DLD1 (cell line): ENCODE data around the gene E2F4.

Experiments used
- in situ Hi-C: cut with HindIII; loops from 2 replicates; pipeline ENCODE4 v1.10.0; 2017; ENCODE audit warnings: low sequenced_read_pairs

E2F4 gene

DNA sequence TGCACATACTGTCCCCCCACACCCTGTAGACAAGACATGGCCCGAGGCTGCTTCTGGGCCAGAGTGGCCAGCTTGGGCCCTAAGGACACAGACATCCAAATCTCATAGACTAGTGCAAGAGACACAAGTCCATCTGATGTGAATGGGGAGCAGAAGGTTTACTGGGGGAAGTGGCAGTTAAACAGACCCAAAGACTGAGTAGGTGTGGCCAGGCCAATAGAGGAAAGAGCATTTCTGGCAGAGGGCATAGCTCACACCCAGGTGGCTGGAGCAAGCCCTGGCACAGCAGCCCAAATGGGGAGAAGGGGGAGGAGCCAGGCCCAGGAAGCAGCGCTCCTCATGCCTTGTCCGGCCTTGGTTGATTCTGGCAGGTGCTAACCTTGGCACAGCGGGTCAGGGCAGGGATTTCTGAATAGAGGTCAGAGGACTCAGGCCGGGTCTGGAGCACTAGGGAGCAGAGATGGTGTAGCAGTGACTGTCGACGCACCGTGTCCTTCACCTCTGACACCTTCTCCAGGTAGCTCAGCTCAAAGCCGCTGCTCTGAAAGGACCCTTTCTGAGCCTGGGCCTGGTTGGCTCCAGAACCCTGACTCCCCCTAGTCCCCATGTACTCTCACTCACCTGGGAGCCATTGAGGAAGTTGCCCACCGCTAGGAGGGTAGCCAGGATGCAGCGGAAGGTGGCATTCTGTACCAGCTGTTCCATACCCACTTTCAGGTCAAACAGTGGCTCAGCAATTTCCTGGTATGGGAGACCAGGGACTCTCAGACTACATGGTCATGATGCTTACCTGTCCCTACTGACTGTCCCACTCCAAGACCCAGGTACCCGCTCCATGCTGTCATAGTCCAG is 39.1 kb downstream of the E2F4 start:
- in situ Hi-C loops, result no loop called here

DNA sequence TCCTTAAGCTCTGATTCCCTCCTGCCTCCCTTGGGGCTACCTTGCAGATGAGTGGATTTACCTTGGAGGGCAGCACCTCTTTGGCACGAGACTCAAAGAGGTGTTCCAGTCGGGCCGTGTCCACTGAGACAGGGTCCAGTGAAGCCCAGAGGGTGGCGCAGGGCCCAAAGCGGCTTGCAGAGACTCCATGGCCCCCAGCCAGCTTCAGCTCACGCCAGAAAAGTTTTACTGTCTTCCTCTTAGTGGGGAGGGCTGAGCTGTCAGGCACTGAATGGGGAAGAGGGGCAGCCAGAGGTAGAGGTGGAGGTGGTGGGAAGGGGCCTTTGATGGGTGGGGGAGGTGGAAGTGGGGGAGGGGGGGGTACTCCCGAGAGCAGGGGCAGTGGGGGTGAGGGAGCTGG is 41.6 kb downstream of the E2F4 start:
- in situ Hi-C loops, result no loop called here

DNA sequence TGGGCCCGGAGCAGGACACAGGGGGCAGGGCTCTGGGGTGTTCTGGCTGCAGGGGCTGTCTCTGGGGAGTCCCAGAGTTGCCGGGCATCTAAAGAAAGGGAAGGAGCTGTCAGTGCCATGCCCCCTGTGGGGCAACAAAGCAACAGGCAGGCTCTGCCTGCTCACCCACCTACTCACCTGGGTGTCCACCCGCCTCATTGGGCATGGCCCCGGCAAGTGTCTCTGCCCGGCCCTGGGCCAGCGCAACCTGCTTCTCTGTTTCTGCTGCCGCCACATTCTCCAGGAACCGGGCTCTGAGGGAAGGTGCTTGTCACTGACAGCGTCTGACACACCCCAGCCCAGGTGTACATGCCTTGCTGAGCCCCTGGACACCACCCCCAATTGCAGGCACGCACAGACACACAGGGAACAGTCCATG is 42.2 kb downstream of the E2F4 start:
- in situ Hi-C loops, result no loop called here

DNA sequence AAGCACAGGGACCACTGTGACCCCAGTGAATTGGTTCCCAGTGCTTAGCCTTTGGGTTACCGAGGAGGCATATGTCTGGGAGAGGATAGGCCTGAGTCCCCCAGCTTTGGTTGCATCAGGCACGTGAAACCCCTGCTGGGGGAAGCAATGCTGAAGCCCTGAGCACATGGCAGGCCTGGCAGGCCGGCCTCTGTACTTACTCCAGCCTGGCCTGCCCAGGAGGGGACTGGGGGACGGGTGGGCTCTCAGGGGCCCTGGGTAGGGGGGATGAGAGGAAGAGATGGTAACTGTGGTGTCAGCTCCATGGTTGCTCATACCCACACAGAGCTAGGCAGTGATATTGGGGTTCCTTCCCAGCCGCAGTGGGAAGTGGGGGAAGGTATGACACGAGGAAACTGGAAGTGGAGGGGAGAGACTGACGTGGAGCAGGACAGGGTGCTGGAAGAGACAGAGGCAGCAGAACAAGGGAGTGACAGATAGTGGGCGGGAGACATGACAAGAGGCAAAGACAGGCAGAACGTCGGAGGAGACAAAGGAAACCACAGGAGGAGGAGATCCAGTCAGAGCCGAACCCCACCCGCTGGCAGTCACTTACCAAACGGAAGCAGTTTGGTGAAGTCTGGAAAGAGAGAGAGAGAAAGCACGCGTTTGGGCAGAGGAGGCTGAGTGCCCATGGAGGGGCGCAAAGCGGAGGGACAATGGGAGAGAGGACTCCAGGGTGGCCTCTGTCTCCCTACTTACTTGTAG is 44.0 kb downstream of the E2F4 start:
- in situ Hi-C loops, result no loop called here

DNA sequence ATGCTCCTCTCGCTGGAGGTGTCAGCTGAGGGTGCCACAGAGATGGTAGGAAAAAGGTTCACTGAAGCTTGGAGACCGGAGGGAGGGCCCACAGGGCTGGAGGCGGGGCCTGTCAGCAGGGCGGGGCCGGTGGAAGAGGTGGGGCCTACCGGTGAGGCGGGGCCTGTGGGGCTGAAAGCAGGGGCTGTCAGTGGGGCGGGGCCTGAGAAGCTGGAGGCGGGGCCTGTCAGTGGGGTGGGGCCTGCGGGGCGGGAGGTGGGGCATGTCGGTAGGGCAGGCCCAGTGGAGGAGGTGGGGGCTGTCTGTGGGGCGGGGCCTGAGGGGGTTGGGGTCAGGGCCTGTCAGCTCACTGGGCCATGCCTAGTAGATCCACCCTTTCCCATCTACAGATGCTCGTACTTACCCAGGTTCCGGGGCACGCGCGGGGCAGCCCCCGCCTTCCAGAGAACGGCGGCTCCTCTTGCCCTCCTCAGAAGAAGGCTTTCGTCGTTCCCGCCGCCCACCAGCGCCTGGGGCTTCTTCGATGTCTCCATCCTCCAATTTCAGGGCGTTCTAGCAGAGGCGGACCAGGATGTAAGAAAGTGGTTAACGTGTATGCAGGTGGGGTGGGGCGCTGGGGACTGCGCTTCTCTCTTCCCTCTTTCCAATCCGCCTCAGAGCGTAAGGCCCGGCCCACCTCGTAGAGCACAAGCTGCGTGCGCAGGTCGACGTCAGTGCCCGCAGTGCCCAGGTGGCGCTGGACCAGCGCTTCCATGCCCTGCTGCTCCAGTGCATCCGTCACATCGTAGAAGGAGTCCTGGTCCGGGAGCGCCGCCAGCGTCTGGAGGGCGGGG is 44.8 kb downstream of the E2F4 start:
- in situ Hi-C loops, result no loop called here

DNA sequence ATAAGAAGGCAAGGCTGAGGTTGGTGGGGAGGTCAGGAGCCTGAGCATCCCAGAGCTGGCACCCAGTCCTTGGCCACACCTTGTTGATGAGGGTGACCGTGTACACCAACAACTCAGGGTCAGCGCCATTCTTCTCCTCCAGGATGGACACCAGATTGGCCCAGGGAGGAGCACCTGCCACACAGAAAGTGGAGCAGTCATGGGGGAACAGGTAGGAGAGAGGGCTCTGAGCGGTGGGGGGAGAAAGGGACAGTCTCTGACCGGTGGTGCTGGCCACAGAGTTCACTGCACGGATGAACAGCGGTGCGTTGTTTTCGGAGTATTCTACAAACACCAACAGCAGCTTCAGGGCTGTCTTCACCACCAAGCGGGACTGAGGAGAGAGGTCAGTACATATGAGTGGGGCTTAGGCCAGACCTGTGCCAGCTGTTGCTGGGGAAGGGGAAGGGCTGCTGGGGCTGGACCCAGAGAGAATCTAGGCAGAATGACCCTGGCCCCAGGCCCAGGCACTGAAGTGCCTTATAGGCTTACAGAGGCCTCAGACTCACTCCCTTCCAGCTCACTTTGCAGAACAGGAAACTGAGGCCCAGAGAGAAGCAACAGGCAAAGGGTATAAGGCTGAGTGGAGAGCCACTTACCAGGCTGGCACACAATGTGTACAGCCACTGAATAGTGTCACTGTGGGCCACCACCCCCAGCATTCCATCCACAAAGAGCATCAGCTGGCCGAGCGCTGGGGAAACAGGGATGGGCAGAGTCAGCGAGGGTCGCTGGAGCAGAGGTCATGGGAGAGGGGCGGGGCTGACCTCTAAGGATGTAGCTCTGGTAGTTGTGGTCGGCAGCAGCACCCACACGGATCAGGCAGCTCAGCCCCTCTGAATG is 45.7 kb downstream of the E2F4 start:
- in situ Hi-C loops, result no loop called here

DNA sequence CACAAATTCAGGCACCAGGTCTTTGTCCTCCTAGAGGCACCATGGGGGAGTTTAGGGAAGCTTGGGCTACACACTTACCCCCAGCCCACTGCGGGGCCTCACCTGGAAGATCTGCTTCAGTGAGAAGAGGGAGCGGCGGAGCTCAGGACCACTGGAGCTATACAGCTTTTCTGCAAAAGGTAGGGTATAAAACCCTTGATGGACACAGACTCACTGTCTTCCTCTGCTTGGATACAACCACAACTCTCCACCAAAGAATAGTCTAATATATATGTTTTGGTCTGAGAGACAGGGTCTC is 46.3 kb downstream of the E2F4 start:
- in situ Hi-C loops, result no loop called here

DNA sequence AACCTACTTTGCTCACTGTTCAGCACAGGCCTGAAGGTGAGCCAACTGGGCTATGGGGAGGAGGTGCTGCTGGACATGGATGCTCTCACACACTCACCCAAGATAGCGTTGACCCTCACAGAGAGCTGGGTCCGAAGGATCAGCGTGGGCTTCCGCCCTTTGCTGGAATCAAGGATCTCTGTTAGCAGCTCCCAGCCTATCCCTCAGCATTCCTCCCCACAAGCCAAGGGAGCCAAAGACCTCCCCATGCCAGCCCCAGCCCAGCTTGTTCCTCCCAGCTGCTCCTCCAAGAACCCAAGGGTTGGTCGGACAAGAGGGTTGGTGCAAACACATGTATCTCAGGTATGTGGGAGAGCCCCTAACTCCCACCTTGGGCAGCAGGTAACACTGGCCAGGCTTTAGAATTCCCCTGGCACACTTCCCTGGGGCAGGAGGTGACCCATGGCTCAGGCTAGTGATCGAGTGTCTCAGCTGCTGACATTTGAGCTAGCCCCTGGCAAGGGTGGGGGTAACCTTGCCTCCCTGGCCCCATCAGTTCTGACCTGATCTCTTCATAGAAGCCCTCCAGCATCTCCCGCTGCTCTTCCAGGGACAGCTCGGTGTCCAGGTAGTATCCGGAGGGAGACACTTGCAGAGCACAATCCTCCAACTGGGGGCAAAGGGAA is 47.0 kb downstream of the E2F4 start:
- in situ Hi-C loops, result no loop called here

DNA sequence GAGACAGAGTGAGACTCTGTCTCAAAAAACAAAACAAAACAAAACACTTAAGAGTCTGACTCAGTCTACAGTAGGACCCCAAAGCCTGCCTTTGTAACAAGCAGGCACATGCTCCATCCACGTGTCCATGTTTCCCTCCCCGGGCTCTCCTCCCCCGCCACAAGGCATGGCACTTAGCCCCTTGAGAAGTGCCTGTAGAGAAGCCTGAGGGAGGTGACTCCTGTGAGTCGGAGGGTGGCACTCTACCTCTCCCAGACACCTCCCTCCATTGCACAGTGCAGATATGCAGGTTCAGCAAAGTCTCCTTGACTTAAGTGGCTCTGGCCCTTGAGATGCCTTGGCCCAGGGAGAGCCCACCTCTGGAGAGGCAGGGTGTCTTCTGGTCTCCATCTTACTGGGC is 48.6 kb downstream of the E2F4 start:
- in situ Hi-C loops, result no loop called here

DNA sequence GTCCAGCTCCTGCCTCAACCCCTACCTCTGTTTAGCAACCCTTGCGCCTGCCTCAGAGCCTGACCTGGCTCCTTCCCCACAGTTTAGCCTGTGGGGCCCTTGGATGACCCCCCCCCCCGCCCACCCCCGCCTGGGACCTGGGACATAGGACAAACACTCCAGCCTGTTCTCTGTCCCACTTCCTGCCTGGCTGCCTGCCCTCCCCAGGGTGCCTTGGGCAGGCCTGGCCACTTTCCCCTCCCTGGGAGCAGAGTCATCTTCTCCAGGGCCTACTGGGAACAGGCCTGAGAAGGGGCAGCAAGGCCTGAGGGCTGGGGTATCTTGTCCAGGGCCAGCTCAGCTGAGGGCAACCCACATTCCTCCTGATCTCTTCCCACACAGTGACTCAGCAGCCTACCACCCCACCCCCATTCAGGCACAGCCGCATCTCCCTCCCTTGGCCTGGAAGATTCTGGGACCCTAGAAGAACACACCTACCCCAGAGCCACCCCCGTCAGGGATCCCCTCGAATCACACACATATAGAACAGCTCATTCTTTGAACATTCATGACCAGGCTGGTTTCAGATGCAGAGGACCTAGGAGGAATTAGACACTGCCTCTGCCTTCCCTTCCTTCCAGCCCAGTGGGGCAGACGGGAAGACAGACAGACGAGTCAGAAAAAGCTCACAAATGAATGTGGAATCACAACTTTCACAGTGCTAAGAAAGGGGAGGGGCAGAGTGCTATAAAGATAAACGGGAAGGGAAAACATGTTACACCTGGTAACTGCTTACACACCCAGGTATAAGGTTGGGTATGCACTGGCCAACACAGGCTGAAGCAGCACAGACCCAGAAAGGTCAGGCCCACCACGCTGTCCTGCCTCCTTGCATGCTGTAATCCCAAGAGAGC is 49.3 kb downstream of the E2F4 start:
- in situ Hi-C loops, result no loop called here

DNA sequence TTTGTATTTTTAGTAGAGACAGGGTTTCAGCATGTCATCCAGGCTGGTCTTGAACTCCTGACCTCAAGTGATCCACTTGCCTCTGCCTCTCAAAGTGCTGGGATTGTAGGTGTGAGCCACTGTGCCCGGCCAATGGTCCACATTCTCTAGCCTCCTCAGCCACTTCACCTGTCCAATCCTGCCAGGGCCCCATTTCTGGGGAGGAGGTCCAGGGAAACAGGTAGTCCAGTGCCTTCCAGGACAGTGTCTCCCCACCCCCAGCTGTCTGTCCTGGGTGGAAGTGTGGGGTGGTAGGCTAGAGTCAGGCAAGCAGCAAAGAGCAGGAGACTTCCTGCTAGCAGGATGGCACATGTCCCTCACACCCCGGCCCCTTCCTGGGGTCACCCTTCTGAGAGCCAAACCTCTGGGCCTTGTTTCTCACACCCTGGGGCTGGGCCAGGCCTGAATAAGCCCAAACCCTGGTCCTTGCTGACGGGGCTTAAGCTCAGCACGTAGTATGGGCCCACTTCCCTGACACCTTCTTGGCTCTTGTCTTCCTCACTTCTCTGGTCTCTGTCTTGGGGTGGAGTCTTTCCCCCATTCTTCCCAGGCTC is 50.3 kb downstream of the E2F4 start:
- in situ Hi-C loops, result no loop called here

DNA sequence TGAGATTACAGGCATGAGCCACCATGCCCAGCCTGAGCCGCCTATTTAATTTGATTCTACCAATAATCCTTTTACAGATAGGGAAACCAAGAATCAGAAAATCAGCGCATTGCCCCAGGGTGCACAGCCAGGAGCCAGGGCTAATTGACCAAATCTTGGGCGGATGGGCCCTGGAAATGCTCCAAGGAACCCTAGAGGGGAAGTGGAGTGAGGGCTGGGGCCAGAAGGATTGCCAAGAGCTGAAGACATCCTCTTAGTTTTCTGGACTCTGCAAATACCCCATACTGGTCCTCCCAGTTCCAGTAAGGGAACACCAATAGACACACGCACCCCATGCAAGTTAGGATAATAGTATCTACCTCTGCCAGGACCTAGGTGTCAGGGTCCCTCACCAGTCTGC is 51.5 kb downstream of the E2F4 start:
- in situ Hi-C loops, result no loop called here

DNA sequence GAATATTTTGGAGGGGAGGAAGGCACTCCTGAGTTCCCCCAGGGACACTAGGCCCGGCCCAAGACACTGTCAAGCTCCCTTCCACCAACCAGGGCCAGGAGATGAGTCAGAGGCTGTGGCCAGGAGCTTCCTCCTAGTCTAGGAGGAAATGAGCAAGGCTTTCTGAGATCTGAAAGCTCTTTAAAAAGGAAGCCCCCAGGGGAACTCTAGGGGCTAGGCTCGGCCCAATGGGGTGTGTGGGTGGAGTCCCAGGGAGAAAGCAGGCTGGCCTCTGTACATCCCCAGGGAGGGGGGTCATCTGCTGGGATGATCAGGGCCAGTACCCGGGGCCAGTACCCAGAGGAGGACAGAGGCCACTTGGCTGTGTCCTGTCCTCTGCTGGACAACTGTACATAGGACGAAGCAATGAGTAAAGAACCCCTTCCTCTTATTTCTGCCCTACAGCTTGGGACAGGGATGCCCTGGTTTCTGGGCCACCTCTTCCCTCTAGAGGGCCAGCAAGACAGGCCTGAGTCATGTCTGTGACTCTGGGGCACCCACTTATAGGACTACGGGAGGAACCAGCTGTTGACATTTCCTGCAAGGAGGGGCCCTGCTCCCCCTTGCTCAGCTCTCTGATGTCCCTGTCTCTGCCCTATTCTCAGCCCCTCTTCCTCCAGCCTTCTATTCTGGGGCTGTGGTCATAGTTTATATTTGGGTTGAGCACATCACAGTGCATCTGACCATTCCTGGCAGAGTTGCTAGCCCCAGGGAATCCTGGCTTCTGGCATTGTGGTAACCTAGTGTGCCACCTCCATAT is 52.6 kb downstream of the E2F4 start:
- in situ Hi-C loops, result no loop called here

DNA sequence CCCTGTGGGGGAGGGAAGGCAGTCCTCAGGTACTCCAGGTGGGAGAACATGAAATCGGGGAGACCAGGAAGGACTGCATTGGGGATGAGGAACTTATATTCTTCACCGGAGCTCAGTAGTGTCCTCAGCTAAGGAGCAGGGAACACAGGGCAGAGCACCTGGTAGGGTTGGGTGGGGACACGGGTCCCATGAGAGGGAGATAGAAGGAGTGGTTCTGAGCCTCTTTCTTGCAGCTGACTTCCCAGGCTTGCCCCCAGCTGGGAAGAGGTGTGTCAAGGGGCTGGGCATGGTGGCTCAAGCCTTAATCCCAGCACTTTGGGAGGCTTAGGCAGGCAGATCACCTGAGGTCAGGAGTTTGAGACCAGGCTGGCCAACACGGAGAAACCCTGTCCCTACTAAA is 53.2 kb downstream of the E2F4 start:
- in situ Hi-C loops, result no loop called here

DNA sequence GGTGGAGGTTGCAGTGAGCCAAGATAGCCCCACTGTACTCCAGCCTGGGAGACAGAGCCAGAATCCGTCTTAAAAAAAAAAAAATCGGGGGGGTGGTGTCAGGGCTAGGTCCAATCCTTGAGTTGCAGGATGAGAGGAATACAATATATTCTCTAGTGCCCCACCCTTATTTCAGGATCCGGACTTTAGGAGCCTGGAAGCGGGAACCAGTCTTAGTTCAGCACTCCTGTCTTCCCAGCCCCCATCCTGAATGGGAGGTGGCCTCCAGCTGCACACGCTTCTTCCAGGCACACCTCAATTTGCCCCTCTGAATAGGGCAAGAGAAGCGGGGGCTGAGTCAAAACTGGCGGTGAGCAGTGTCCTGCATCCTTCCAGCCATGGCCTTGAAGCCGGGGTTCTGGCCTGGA is 53.7 kb downstream of the E2F4 start:
- in situ Hi-C loops, result no loop called here

DNA sequence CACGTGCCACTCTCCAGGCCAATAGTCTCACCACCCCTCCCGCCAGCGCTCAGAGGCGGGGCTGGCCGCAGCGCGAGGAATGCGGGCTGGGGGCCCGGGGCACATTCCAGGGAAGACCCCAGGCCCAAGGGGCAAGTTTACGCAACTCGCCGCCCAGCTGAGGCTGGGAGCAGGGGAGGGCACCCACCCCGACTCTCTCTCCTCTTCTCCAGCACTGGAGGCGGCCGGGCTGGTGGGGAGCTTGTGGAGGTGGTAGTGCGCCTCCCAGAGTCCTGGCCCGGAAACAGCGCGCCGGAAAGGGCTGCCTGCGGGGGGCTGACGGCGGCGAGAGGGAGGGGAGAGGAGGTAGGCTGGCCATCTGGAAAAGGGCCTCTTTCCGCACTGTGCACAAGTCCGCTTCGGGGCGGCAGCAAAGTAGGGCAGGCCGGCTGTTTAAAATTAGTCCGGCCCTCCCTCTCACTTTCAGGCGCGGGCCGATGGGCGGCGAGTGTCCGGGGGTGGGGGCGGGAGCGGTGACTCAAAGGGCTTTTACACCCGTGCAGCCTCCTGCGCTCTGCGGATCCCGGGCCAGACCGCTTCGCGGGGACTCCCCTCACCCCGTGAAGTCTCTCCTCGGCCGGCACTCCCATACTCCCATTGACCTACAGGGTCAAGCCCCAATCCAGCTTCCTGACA is 54.3 kb downstream of the E2F4 start:
- in situ Hi-C loops, result no loop called here

DNA sequence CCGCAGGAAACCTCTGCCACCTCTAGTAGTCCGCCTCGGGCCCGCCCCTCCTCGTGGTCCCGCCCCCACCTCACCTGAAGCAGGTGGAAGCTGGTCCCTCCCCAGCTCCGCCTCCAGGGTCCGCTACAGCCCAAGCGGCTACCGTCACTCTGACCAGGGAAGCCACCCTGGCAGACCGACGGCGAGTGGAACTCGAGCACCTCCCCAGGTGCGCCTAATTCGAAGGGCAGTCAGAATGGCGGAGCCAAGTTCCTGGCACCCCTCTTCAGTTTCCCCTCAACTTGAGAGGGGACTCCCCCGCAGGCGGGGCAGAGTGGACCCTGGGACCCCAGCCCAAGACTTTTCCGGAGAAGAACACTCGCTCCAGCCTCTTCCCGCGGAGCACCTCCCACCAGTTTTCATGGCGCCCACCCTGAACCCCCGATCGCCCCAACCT is 54.8 kb downstream of the E2F4 start:
- in situ Hi-C loops, result no loop called here
